Gastrocnemius medialis (tissue), 4 donors: ENCODE results near the gene C19orf85.

Experiments
- CTCF ChIP-seq, 5 experiments: fragments of 450-650 bp in 3 of 5; fragments of 200-600 bp in 2 of 5; sonication (generic) in 2 of 5; IDR thresholded peaks in 4 of 5; conservative IDR thresholded peaks in 1 of 5; 1 replicate in 4 of 5; 2 replicates in 1 of 5; pipeline ENCODE4 v1.5.1; 2016 to 2019; ENCODE audit warnings: antibody characterized with exemption in 5 of 5, mild to moderate bottlenecking in 3 of 5, moderate library complexity in 3 of 5
- POLR2A ChIP-seq, 2 donors: fragments of 450-650 bp; IDR thresholded peaks; one replicate each; pipeline ENCODE4 v1.6.1; 2017; ENCODE audit warnings: antibody characterized with exemption in 2 of 2, mild to moderate bottlenecking in 2 of 2, moderate library complexity in 2 of 2

DNA sequence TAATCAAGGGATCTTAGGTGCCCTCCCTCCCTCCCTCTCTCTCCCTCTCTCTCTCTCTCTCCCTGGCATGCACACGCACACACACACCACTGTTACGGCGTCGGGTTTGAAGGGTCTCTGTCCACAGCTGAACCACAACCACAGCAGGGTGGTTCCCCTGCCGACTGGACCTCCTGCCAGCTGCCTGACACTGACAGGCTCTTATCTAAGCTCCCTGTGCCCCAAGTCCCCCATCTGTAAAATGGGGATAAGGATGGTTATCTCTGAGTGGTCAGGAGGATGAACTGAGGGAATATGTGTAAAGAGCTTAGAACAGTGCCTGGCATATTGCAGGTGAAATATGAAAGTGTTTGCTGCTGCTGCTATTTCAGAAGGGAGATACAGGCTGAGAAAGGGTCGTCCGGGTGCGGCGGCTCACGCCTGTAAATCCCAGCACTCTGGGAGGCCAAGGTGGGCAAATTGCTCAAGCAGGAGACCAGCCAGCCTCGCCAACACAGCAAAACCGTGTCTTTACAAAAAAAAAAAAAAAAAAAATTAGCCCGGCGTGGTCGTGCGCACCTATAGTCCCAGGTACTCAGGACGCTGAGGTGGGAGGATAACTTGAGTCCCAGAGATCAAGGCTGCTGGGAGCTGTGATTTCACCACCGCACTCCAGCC is 20.6 kb downstream of the C19orf85 start:
- TF ChIP-seq CTCF (IDR thresholded peaks at IDR 0.05 in 4 of 5, conservative IDR thresholded peaks at IDR 0.05 in 1 of 5) (no peak), POLR2A (IDR thresholded peaks at IDR 0.05) (no peak)
